PC-3 (cell line): ENCODE results near the gene BATF.
"Not testable (repeated sequence)": the region's sequence is repeated elsewhere in the genome, so short reads cannot be mapped to it uniquely, and the experiment has no call there.

Experiments used
- CTCF ChIP-seq: fragments of 300-600 bp; sonication (generic); conservative IDR thresholded peaks from 2 replicates; pipeline ENCODE4 v1.5.1; 2017; ENCODE audit warnings: antibody characterized with exemption, low read depth, mild to moderate bottlenecking, low read length
- EZH2phosphoT487 ChIP-seq: fragments of 300-600 bp; sonication (generic); IDR thresholded peaks from 2 replicates; pipeline ENCODE4 v1.6.1; 2018; ENCODE audit warnings: mild to moderate bottlenecking, antibody characterized with exemption, low read length, borderline replicate concordance

- not testable (repeated sequence) for TF ChIP-seq CTCF, EZH2phosphoT487
Observed at GRCh38 chr14:75474127-75474526, 48.1 kb upstream of the BATF start.
